ENCODE measurements around the gene LMBRD2.
"Not testable (repeated sequence)": the region's sequence is repeated elsewhere in the genome, so short reads cannot be mapped to it uniquely, and the experiment has no call there.

The LMBRD2 gene

GRCh38 chr5:36151434-36152323 lies at the start of gene LMBRD2, which contains the start of gene SKP2:
Gene LMBRD2, minus strand, starts transcription at chr5:36151887. Its CDS starts 8,538 bp downstream, at chr5:36143349.
Gene SKP2, plus strand, starts transcription at chr5:36152111. Its CDS starts 152 bp downstream, at chr5:36152263.
- DNase-seq: peak; percentile 98

- DNase-seq: peak; percentile 37
These were observed 48.8 kb upstream of the LMBRD2 start for GRCh38 chr5:36200513-36200912.

DNA sequence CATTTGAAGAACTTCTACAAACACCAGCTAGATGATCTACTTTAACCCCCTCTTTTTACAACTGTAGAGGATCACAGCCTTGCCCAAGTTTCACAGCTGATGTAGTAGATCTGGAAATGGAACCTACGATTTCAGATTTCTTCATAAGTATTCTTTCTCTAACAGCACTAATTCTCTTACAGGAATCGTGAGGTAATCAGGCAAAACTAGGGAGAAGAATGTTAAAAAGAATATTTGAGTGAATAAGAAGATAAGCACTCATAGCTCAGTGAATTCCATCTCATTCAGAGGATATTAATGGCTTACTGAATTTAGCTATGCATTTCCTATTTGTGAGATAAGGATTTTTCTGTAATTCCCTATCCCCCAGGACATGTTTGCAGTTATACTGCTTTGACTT lies 47.9 kb upstream of the LMBRD2 start:
- DNase-seq: peak; percentile 35

DNA sequence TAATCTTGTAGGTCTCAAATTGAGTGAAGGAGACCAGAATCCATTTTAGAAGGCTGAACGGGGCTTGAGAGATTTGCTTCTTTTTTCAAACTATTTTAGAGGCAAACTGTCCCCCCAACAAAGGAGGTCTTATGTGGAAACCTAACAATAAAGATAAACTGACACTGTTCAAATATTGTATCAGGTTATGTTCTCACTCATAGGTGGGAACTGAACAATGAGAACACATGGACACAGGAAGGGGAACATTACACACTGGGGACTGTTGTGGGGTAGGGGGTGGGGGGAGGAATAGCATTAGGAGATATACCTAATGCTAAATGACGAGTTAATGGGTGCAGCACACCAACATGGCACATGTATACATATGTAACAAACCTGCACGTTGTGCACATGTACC lies 47.1 kb upstream of the LMBRD2 start:
- DNase-seq: not testable (repeated sequence)

- DNase-seq: no peak
These were observed 46.6 kb upstream of the LMBRD2 start for GRCh38 chr5:36198281-36198680.

DNA sequence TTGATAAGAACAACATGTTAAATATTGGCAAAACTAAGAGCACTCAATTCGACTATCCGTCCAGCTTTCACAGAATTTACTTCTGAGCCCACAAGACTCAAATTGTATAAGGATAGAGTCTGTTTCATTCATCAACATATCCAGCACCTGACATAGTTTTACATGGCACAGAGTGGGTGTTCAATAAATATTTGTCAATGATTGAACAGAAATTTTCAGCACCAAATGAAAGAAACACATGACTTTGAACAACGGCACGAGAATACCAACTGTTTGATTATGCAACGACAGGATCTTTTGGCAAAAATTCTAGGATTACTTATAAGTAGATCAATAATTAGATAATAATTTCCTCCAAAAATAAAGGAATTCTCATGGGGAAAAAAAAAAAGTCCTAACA lies 42.1 kb upstream of the LMBRD2 start:
- no peak for DNase-seq

DNA sequence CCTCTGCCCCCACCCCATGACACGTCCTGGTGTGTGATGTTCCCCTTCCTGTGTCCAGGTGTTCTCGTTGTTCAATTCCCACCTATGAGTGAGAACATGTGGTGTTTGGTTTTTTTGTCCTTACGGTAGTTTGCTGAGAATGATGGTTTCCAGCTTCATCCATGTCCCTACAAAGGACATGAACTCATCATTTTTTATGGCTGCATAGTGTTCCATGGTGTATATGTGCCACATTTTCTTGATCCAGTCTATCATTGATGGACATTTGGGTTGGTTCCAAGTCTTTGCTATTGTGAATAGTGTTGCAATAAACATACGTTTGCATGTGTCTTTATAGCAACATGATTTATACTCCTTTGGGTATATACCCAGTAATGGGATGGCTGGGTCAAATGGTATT lies 32.7 kb upstream of the LMBRD2 start:
- DNase-seq: not testable (repeated sequence)

GRCh38 chr5:36181774-36182173 lies 30.1 kb upstream of the LMBRD2 start:
- no peak for DNase-seq

DNA sequence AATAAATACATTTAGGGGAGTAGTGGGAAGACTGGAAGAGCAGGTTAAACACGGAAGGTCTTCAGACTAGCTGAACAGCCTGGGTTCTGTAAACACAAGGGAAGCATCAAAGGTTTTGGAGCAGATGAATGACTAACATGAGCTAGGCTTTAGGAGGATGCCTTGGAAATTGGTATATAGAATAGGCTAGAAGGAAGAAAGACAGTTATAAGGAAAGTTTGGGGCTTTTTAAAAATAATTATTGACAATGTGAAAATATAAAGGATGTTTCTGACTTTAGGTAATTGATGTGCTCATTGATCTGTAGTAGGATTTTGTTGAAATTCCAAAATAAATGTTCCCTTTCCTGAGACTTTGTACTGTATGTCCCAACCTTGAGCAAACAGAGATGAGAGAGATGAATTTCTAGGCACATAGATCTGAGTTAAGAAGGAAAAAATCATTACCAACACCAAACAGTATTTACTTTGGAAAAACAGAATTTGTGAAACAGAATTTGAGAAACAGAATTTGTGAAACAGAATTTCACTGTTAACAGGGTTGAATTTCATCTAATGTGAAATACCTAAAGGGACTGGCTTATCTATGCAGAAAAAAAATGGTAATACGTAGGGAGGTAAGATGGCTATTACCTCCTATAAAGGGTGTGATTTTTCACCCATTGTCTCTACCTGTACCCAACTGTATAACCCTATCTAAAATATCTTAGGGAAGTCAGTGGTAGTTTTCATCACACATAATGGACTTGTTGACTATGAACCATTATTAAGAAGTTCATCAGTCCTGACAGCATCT lies 29.1 kb upstream of the LMBRD2 start:
- DNase-seq: no peak

DNA sequence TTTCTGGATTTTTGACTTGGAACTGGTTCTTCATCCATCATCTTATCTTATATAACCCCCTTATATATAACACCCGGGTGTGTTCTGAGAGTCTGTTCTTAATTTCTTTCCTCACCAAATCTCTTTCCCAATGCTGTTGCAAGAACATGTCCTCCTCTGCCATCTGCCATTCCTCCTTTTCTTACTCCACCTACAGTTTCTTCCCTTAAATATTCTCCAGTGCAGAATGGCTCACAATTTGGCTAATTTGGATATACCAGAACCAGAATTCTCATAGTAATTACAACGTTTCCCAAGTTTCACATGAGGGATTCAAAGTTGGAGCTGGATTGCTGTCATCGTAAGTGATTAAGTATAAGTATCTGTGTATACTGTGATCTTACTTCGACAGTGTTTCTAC lies 28.3 kb upstream of the LMBRD2 start:
- no peak for DNase-seq

DNA sequence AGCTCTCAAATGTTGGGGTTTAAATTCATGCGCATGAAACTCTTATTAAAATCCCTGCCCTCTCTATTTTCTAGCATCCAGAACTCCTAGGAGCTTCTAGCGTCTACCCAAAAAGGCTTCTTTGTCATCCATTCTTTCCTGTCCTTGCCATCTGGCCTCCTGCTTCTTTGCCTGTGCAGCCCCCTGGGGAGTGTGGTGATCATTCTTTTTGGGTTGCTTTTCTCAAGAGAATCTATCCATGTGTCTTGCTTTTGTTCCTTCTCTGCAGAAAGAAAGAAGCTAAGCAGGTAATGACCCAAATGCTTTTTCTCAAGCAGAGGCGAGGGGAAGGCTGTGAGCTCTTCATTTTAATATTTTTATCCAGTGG lies 26.8 kb upstream of the LMBRD2 start:
- DNase-seq: no peak

- peak; percentile 36 for DNase-seq
These were observed 26.2 kb upstream of the LMBRD2 start for GRCh38 chr5:36177715-36178523.

- DNase-seq: no peak
These were observed 25.5 kb upstream of the LMBRD2 start for GRCh38 chr5:36177154-36177553.

GRCh38 chr5:36175043-36175442 lies 23.4 kb upstream of the LMBRD2 start:
- no peak for DNase-seq

DNA sequence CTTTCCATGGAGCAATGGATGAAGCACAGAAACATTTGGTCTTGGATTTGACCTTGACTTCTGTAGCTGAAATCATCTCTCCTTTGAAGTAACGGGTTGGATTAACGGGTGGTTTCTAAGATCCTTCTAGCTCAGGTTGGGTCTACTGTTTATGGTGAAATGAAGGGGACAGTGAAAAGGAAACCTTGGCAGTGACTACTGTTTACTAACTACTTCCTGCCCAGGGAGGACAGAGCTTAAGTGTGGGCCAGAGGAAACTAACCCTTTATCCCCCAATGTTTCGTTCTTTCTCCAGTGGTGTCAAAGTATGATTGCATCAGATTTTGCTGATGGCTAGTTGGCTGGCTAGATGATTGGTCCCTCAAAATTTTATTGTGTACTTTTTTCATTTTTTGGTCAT lies 22.4 kb upstream of the LMBRD2 start:
- no peak for DNase-seq

- no peak for DNase-seq
These were observed 21.7 kb upstream of the LMBRD2 start for GRCh38 chr5:36173426-36173825.

DNA sequence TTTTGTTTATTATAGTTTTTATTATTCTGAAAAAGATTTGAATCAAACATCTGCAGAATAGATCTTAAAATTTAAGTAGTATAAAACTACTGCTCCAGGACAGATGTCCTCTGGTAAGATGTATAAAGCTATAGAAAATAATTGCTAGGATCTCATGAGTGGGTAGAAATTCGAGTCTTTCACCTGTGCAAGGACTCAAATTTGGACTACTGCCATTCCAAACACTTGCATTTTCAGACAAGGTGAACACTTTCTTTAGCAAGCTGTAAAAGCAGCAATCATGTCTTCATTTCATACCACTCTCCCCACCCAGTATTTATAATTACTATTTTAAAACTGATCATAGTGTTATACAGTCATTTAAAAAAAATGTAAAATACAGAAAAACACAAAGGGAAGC lies 20.9 kb upstream of the LMBRD2 start:
- no peak for DNase-seq

- DNase-seq: no peak
These were observed 19.2 kb upstream of the LMBRD2 start for GRCh38 chr5:36170832-36171424.

DNA sequence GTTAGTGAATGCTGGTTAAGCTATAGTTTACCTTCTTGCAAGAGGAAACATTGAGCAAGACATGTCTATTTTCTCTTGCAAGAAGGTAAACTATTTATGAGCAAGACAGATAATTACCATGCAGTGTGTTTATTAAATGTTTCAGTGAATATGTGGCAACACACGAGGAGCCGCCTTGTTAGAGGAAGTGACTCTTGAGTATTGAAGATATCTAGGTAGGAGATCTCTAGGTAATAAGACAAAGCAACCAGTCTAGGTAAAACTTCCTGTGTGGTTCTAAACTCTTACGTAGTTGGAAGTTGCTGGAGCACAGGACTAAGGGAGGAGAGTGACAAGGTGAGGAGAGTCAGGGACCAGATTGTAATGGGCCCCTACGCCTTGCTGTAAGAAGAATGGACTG lies 17.1 kb upstream of the LMBRD2 start:
- no peak for DNase-seq

DNA sequence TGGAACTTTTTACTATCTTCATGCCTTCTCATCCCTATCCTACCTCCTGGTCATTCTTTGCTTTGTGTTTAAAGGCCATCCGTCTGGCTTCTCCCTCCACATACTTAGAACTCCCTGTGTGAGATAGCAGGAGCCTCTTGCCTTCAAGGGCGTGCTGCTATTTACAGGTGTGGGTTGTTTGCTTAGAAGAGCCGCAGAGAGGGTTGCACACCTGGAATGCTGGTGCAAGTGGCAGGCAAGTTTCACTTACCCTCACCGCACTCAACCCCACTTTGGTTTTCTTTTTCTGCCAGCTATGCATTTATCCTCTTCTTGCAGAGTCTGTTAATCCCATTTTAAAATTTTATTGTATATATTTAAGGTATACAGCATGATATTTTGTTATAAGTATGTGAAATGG lies 12.8 kb upstream of the LMBRD2 start:
- DNase-seq: no peak

GRCh38 chr5:36162810-36163486 lies 11.3 kb upstream of the LMBRD2 start:
- no peak for DNase-seq

GRCh38 chr5:36161361-36161760 lies 9.7 kb upstream of the LMBRD2 start:
- no peak for DNase-seq

Data from fibroblast of skin of right quadriceps (primary cell).